OCI-LY1 (cell line): Measurements from ENCODE around the gene LDLRAD3.

Experiments used
- H2AFZ ChIP-seq: fragments of 200-600 bp; sonication (generic), shearing (Covaris generic); 2 replicates; pipeline ENCODE4 v1.6.0; 2014; ENCODE audit warnings: antibody characterized with exemption, mild to moderate bottlenecking, low read length
- H3F3A ChIP-seq: fragments of 200-600 bp; sonication (generic), shearing (Covaris generic); 2 replicates; pipeline ENCODE4 v1.6.0; 2014; ENCODE audit warnings: mild to moderate bottlenecking, antibody characterized with exemption, low read length, moderate library complexity; ENCODE audit not compliant: insufficient read depth
- H3K27ac ChIP-seq: fragments of 200-600 bp; sonication (generic); 2 replicates; pipeline ENCODE4 v1.5.1; 2014; ENCODE audit warnings: low read length, mixed run types, mild to moderate bottlenecking, low read depth; ENCODE audit not compliant: poor library complexity, severe bottlenecking
- H3K27me3 ChIP-seq: fragments of 200-600 bp; sonication (generic); 2 replicates; pipeline ENCODE4 v1.6.0; 2014; ENCODE audit warnings: antibody characterized with exemption, mild to moderate bottlenecking, low read length, moderate library complexity; ENCODE audit not compliant: insufficient read depth
- H3K36me3 ChIP-seq: fragments of 200-600 bp; sonication (generic); 2 replicates; pipeline ENCODE4 v1.6.1; 2014; ENCODE audit warnings: mild to moderate bottlenecking, antibody characterized with exemption, low read length, moderate library complexity, mixed read lengths; ENCODE audit not compliant: insufficient read depth
- H3K4me1 ChIP-seq: fragments of 200-600 bp; sonication (generic); 2 replicates; pipeline ENCODE4 v1.5.1; 2014; ENCODE audit warnings: mild to moderate bottlenecking, low read length, moderate library complexity; ENCODE audit not compliant: insufficient read depth, severe bottlenecking
- H3K4me2 ChIP-seq: fragments of 200-600 bp; sonication (generic), shearing (Covaris generic); 2 replicates; pipeline ENCODE4 v1.6.1; 2014; ENCODE audit warnings: low read length
- H3K4me3 ChIP-seq: fragments of 200-600 bp; sonication (generic); 2 replicates; pipeline ENCODE4 v1.5.1; 2014; ENCODE audit warnings: low read length, low read depth, mild to moderate bottlenecking, mixed read lengths; ENCODE audit not compliant: poor library complexity, severe bottlenecking
- H3K79me2 ChIP-seq: fragments of 200-600 bp; shearing (Covaris generic); 2 replicates; pipeline ENCODE4 v1.6.1; 2016; ENCODE audit warnings: mixed run types, low read length, mixed read lengths; ENCODE audit not compliant: insufficient read depth
- H3K9ac ChIP-seq: fragments of 200-600 bp; sonication (generic), shearing (Covaris generic); 2 replicates; pipeline ENCODE4 v1.6.1; 2014; ENCODE audit warnings: mild to moderate bottlenecking, low read length, mixed read lengths
- H3K9me2 ChIP-seq: fragments of 200-600 bp; sonication (generic), shearing (Covaris generic); 2 replicates; pipeline ENCODE4 v1.6.1; 2014; ENCODE audit warnings: low read depth, mild to moderate bottlenecking, low read length, mixed read lengths
- H3K9me3 ChIP-seq: fragments of 200-600 bp; shearing (Covaris generic); 2 replicates; pipeline ENCODE4 v1.6.1; 2014; ENCODE audit warnings: low read length, mixed read lengths
- H4K20me1 ChIP-seq: fragments of 200-600 bp; sonication (generic), shearing (Covaris generic); 2 replicates; pipeline ENCODE4 v1.6.0; 2016; ENCODE audit warnings: mild to moderate bottlenecking, low read length; ENCODE audit not compliant: insufficient read depth
- CTCF ChIP-seq: fragments of 200-600 bp; sonication (generic), shearing (Covaris generic); IDR thresholded peaks from 2 replicates; pipeline ENCODE4 v1.5.1; 2017; ENCODE audit warnings: mild to moderate bottlenecking, antibody characterized with exemption, low read length, moderate library complexity, mixed read lengths
- EZH2 ChIP-seq: fragments of 200-600 bp; sonication (generic), shearing (Covaris generic); IDR thresholded peaks from 2 replicates; pipeline ENCODE4 v1.8.0; 2017; ENCODE audit warnings: borderline replicate concordance, mixed run types, mild to moderate bottlenecking, antibody characterized with exemption, low read length, moderate library complexity, mixed read lengths

Gene LDLRAD3

GRCh38 chr11:36026315-36026968 lies 82.6 kb downstream of the LDLRAD3 start:
- TF ChIP-seq EZH2 (no peak), CTCF (no peak)
- Histone ChIP-seq H3K27me3 (no peaks in the 10 kb centered on the region), H3K4me3 (no peak overlapping the region)

DNA sequence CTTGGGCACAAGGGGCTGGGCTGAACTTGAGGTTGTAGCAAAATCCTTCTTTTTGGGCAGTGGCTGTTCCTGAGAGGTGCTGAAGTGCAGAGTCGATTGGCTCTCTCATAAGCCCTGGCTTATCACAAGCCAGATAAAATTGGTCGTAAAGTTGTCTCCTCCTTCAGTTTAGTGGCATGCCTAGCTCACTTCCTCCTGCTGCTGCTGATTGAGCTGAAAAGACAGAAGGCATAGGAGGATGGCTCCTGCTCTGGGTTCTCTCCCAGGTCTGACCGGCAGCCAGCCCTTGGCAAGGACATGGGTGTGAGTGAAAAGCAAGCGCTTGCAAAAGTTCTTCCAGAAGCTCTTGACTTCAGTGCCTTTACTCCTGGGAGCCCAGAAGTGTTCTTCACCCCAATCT lies 83.9 kb downstream of the LDLRAD3 start:
- H3F3A ChIP-seq: no peaks in the 10 kb centered on the region
- no peaks in the 10 kb centered on the region for H3K9me3 ChIP-seq
- no peaks in the 10 kb centered on the region for H3K79me2 ChIP-seq
- H3K4me1 ChIP-seq: no peaks in the 10 kb centered on the region
- H3K9me2 ChIP-seq: no peaks in the 10 kb centered on the region
- no peaks in the 10 kb centered on the region for H3K27me3 ChIP-seq
- no peak overlapping the region for H3K4me2 ChIP-seq
- no peaks in the 10 kb centered on the region for H3K36me3 ChIP-seq
- no peak overlapping the region for H3K4me3 ChIP-seq
- TF ChIP-seq EZH2: no peak
- no peak for TF ChIP-seq CTCF
- no peaks in the 10 kb centered on the region for H4K20me1 ChIP-seq
- H2AFZ ChIP-seq: no peak overlapping the region
- H3K9ac ChIP-seq: no peak overlapping the region
- H3K27ac ChIP-seq: no peak overlapping the region

More at GRCh38 chr11:36026315-36026968, 82.6 kb downstream of the LDLRAD3 start:
- no peaks in the 10 kb centered on the region for H3F3A ChIP-seq
- no peak overlapping the region for H2AFZ ChIP-seq
- no peak overlapping the region for H3K9ac ChIP-seq
- no peaks in the 10 kb centered on the region for H3K36me3 ChIP-seq
- H4K20me1 ChIP-seq: no peaks in the 10 kb centered on the region
- no peaks in the 10 kb centered on the region for H3K9me2 ChIP-seq
- no peaks in the 10 kb centered on the region for H3K79me2 ChIP-seq
- no peaks in the 10 kb centered on the region for H3K9me3 ChIP-seq
- no peak overlapping the region for H3K4me2 ChIP-seq
- no peaks in the 10 kb centered on the region for H3K4me1 ChIP-seq
- no peak overlapping the region for H3K27ac ChIP-seq

GRCh38 chr11:36029616-36030015 lies 85.8 kb downstream of the LDLRAD3 start:
- no peak overlapping the region for H3K27ac ChIP-seq

More at GRCh38 chr11:36029616-36030015, 85.8 kb downstream of the LDLRAD3 start:
- H3K4me3 ChIP-seq: no peak overlapping the region
- H3K4me1 ChIP-seq: no peaks in the 10 kb centered on the region
- no peaks in the 10 kb centered on the region for H3K79me2 ChIP-seq
- no peak overlapping the region for H3K4me2 ChIP-seq
- H2AFZ ChIP-seq: no peak overlapping the region
- 0 out of 2 replicates have a peak, but pooled peaks cover 3% of the 10 kb centered on the region for H3K27me3 ChIP-seq
- no peaks in the 10 kb centered on the region for H3K9me2 ChIP-seq
- no peak overlapping the region for H3K9ac ChIP-seq
- TF ChIP-seq EZH2: no peak
- TF ChIP-seq CTCF: no peak
- H3K9me3 ChIP-seq: no peaks in the 10 kb centered on the region
- H3K36me3 ChIP-seq: no peaks in the 10 kb centered on the region
- no peaks in the 10 kb centered on the region for H3F3A ChIP-seq
- H4K20me1 ChIP-seq: no peaks in the 10 kb centered on the region
